GM18909 (cell line): ENCODE results near the gene TACC2.
"Not testable (repeated sequence)": the region's sequence is repeated elsewhere in the genome, so short reads cannot be mapped to it uniquely, and the experiment has no call there.

Source experiments
- ATAC-seq: cut with Tn5 transposase; IDR thresholded peaks from one replicate; pipeline ENCODE4 v1.9.1; 2021; ENCODE audit warnings: mild to moderate bottlenecking; ENCODE audit not compliant: unreplicated experiment, poor library complexity

The TACC2 gene

DNA sequence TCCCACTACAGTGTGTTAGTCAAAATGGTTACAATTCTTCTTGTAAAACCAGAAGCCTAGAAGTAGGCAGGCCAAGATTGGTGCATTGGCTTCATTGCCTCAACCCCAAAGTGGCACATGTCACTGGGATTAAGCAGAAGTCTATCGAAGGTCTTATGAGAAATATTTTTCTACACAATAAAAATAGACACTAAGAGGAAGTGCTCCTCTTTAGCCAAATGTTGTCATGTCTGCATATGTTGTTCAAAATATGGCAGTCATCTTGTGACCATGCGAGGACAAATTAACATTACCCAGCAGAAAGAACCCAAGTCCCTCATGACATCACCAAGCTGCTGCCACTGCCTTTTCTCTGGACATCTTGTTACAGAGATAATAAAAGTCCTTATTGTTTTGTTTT, 7.6 kb upstream of the TACC2 start:
- no peak for ATAC-seq

DNA sequence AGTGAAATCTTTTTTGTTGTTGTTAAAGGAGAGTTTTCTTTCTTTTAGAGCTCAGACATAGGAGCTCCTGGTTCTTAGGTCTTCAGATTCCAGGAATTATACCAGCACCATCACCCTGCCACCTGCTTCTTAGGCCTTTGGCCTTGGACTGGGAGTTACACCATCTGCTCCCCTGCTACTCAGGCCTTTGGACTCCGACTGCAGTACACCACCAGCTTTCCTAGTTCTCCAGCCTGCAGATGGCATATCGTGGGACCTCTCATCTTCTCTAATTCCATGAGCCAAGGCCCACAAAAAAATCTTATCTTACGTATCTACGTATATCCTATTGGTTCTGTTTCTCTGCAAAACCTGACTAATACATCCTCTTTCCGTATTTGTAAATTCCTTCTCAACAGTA, 5.1 kb upstream of the TACC2 start:
- ATAC-seq, result no peak

- ATAC-seq, result no peak
Observed at GRCh38 chr10:121984463-121984862, 4.5 kb upstream of the TACC2 start.

DNA sequence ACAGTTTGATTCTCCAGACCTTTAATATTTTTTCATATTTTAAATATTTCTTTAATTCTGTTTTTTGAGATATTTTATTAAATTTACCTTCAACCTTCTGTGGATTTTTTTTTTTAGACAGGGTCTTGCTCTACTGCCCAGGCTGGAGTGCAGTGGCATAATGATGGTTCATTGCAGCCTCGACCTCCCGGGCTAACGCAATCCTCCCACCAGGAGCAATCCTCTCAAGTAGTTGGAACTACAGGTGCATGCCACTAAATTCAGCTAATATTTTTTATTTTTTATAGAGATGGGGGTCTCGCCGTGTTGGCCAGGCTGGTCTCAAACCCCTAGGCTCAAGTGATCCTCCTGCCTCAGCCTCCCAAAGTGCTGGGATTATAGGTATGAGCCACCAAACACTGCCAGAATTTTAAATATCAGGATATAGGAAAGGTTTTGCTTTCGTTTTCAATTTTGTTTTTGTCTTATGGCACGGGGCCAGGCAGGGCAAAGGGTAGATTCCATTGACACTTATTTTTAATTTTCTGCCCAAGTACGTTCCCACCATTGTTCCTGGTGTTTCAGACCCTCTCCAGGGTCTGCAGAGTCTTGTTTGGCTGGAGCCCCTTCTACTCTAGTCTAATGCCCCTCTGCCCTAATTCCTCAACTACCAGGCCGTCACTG, 1.2 kb downstream of the TACC2 start:
- ATAC-seq, result no peak

DNA sequence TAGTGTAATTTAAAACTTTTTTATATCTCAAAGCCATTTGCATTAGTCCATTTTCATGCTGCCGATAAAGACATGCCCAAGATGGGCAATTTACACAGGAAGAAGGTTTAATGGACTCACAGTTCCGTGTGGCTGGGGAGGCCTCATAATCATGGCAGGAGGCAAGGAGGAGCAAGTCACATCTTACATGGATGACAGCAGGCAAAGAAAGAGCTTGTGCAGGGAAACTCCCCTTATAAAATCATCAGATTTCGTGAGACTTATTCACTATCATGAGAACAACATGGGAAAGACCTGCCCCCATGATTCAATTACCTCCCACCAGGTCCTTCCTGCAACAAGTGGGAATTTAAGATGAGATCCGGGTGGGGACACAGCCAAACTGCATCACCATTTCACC, 2.8 kb downstream of the TACC2 start:
- ATAC-seq, result not testable (repeated sequence)

GRCh38 chr10:121994429-121994941, 5.5 kb downstream of the TACC2 start:
- no peak for ATAC-seq

DNA sequence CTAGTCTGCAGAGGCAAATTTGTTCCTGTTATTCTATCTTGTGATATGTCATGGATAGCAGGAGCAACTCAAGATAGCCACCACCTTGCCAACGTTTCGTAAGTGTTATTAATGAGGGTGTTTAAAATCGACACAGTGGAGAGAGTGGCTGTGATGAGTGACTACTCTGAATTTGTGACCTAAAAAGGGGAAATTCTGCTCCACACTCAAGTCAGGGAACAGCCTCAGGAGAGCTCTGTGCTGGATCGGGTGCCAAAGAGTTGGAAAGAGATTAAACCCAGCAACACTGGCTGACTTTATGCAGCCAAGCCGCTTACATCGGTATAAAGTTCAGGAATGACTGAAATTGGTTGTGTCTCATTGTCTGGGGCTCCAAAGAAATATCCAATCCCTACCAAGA, 9.5 kb downstream of the TACC2 start:
- ATAC-seq, result no peak

DNA sequence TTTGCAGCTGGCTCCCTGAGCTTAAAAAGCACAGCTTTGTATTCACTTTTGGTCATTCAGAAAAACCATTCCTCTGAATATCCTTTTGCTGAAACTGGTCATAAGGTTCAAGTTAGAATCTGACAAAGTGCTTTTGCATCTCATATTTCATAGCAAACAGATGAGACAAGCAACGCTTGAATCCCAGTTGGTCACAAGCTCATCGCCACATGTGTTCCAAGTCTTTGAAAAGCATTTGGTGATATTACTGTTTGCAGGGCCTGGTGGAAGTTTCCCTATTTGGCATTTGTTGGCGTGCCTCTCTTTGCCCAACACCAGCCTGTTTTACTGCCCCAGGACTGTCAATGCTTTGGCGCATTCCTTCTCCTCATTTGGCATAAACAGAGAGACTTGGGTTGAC, 10.3 kb downstream of the TACC2 start:
- no peak for ATAC-seq

GRCh38 chr10:122001698-122002097, 12.7 kb downstream of the TACC2 start:
- ATAC-seq, result no peak

DNA sequence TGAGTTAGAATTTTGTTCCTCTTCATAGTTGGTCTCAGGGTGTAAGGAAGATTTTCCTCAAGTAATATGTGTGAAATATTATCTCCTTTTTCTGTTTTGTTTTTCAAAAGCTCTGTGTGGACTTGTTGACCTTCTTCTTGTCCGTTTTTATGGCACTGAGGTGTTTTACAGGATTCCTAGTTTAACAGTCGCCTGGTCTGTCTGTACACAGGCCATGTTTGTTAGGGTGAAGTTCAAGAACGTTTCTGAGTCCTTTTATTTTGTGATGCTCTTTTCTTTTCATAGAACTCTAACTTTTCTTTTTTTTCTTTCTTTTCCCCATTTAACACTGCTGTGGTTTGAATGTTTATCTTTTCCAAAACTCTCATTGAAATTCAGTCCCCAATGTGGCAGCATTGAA, 18.5 kb downstream of the TACC2 start:
- ATAC-seq, result no peak

- ATAC-seq, result no peak
Observed at GRCh38 chr10:122010405-122011050, 21.6 kb downstream of the TACC2 start.

DNA sequence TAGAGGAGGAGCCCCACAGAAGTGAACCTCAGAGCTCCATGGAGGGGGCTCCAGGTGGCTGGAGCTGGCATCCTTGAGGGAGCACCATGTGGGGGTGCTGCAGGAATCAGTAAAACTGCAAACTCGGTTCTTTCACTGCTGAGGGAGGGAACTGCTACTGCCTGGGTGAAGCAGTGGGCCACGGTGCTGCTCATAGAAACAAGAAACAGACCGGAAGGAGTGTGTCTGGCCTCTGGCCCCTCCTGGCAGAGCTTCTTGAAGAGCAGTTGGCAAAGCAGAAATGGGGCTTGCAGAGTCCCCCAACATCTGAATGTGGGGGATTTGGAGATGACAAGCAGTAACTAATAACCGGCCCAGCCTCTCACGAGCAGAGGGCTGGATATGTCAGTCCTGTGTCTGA, 23.8 kb downstream of the TACC2 start:
- ATAC-seq, result no peak

DNA sequence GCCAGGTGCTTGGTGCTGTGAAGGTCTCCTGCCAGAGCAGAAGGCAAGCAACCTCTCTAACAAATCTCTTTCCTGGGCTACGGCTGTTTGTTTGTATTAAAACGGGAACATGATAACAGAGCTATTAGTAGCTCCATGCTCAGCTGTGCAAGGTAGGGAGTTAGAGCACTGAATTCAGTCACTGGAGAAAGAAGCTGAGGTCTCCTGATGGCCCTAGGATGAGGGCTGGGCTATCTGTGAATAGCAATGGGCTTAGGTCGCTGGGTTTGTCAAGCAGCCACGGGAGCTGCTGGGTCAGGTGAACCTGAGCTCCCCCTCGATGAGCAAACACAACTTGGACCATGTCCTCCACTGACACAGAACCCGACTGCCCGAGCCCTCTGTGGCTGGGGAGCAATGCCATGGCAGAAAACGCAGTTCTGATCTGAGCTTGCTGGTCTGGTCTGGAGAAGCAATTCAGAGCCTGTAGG, 24.4 kb downstream of the TACC2 start:
- no peak for ATAC-seq

GRCh38 chr10:122014652-122015248, 25.8 kb downstream of the TACC2 start:
- ATAC-seq, result no peak

DNA sequence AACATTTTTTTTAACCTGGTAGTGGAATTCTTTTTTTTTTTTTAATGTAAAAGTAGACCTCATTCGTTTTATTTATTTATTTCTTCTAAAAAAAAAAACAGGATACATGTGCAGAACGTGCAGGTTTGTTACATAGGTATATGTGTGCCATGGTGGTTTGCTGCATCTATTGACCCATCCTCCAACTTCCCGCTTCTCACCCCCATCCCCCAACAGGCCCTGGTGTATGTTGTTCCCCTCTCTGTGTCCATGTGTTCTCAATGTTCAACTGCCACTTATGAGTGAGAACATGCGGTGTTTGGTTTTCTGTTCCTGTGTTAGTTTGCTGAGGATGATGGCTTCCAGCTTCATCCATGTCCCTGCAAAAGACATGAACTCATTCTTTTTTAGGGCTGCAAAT, 29.0 kb downstream of the TACC2 start:
- not testable (repeated sequence) for ATAC-seq

DNA sequence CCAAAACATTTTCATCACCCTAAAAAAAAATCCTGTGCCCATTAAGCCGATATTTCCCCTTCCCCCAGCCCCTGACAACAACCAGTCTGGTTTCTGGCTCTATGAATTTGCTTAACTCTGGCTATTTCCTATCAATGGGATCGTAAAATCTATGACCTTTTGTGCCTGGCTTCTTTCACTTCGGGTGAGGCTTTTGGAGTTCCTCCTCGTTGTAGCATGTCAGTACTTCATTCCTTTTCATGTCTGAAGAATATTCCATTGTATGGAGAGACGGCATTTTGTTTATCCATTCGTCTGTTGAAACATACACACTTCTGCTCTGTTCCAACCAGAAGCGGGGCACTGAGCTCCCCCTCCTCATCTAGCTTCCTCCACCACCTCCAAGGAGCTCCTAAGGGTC, 29.5 kb downstream of the TACC2 start:
- no peak for ATAC-seq

DNA sequence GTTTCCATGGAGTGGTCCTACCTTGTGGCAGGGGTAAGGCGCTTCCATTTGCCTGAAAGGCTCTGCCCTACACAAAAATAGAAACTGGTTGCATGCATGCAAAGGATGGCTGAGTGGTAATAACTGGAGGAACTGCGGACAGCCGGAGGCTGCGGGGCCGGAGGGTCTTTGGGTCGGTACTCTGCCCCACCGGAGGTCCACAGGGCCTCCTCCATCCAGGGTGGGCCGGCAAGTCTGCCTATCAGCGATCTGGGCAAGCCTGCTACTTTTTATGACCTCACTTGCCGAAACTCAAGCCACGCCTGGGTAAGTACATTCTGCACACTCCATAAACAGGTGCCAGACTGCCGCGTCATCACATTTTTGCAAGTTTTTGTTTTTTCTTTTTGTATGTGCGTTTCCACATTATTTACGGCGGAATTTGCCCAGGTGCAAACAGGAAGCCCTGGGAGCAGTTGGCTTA, 30.0 kb downstream of the TACC2 start:
- no peak for ATAC-seq

GRCh38 chr10:122019414-122019975, 30.5 kb downstream of the TACC2 start:
- no peak for ATAC-seq

- ATAC-seq, result no peak
Observed at GRCh38 chr10:122020226-122020625, 31.3 kb downstream of the TACC2 start.

DNA sequence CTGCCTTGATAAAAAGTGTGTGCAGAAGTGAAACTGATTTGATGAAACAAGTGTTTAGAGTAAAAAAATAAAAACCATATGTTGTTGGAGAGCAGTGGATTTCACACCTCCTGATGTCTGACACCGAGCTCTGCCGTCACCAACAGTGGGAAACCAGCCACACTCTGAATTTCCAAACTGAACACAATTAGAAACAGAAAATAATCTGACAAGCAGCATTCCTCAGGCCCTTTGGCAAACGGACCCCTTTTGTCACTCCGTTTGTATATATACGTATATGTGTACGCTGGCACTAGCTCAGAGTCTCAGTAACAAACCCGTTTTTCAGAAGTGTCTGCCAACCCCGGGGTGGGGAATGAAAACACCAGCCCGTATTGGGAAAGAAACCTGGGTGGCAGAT, 32.4 kb downstream of the TACC2 start:
- ATAC-seq, result no peak

GRCh38 chr10:122021828-122022227, 32.9 kb downstream of the TACC2 start:
- ATAC-seq, result no peak
